ENCODE data around the gene TRIM67.
"Not testable (repeated sequence)": the region's sequence is repeated elsewhere in the genome, so short reads cannot be mapped to it uniquely, and the experiment has no call there.

Gene TRIM67

GRCh38 chr1:231151811-231152210 is 10.0 kb upstream of the TRIM67 start:
- no peaks in the 10 kb centered on the region for H3K4me1 ChIP-seq (ENCODE audit: control insufficient read depth in 1 of 2, insufficient read depth in 1 of 2, low read depth in 1 of 2, low read length in 1 of 2)
- H3K9me3 ChIP-seq = no peaks in the 10 kb centered on the region
- no peak for TF ChIP-seq CTCF (IDR thresholded peaks at IDR 0.05)
- no peak overlapping the region for H3K27ac ChIP-seq
- H3K27me3 ChIP-seq = peaks cover 88% of the 10 kb centered on the region
- no peak overlapping the region for H3K4me3 ChIP-seq (ENCODE audit: low read depth in 1 of 2, low read length in 1 of 2)
- H3K36me3 ChIP-seq = no peaks in the 10 kb centered on the region

- Histone ChIP-seq H3K4me3 (ENCODE audit: low read depth in 1 of 2, low read length in 1 of 2) (no peak overlapping the region), H3K9me3 (no peaks in the 10 kb centered on the region), H3K27me3 (peaks cover 89% of the 10 kb centered on the region), H3K27ac (no peak overlapping the region), H3K4me1 (ENCODE audit: control insufficient read depth in 1 of 2, insufficient read depth in 1 of 2, low read depth in 1 of 2, low read length in 1 of 2) (no peaks in the 10 kb centered on the region), H3K36me3 (no peaks in the 10 kb centered on the region)
- no peak for TF ChIP-seq CTCF (IDR thresholded peaks at IDR 0.05)
Observed at GRCh38 chr1:231153726-231154125, 8.1 kb upstream of the TRIM67 start.

GRCh38 chr1:231155808-231156207 is 6.0 kb upstream of the TRIM67 start:
- peaks cover 91% of the 10 kb centered on the region for H3K27me3 ChIP-seq
- H3K4me1 ChIP-seq (ENCODE audit: control insufficient read depth in 1 of 2, insufficient read depth in 1 of 2, low read depth in 1 of 2, low read length in 1 of 2) = no peaks in the 10 kb centered on the region
- H3K9me3 ChIP-seq = no peaks in the 10 kb centered on the region
- TF ChIP-seq CTCF (IDR thresholded peaks at IDR 0.05) = no peak
- H3K4me3 ChIP-seq (ENCODE audit: low read depth in 1 of 2, low read length in 1 of 2) = no peak overlapping the region
- no peaks in the 10 kb centered on the region for H3K36me3 ChIP-seq
- no peak overlapping the region for H3K27ac ChIP-seq

- peaks cover 100% of the 10 kb centered on the region for H3K27me3 ChIP-seq
- no peaks in the 10 kb centered on the region for H3K4me1 ChIP-seq (ENCODE audit: control insufficient read depth in 1 of 2, insufficient read depth in 1 of 2, low read depth in 1 of 2, low read length in 1 of 2)
- no peaks in the 10 kb centered on the region for H3K9me3 ChIP-seq
- H3K4me3 ChIP-seq (ENCODE audit: low read depth in 1 of 2, low read length in 1 of 2) = no peak overlapping the region
- no peak for TF ChIP-seq CTCF (IDR thresholded peaks at IDR 0.05)
- no peak overlapping the region for H3K27ac ChIP-seq
- no peaks in the 10 kb centered on the region for H3K36me3 ChIP-seq
Observed at GRCh38 chr1:231157311-231157710, 4.5 kb upstream of the TRIM67 start.

- H3K9me3 ChIP-seq; H3K4me1 ChIP-seq (ENCODE audit: control insufficient read depth in 1 of 2, insufficient read depth in 1 of 2, low read depth in 1 of 2, low read length in 1 of 2); H3K27ac ChIP-seq; H3K36me3 ChIP-seq; H3K4me3 ChIP-seq (ENCODE audit: low read depth in 1 of 2, low read length in 1 of 2): not testable (repeated sequence)
- H3K27me3 ChIP-seq = peaks cover 100% of the 10 kb centered on the region
Observed at GRCh38 chr1:231158141-231158540, 3.7 kb upstream of the TRIM67 start.

GRCh38 chr1:231159202-231159962 is 2.5 kb upstream of the TRIM67 start:
- no peak for TF ChIP-seq CTCF (IDR thresholded peaks at IDR 0.05)
- H3K27me3 ChIP-seq = peaks cover 100% of the 10 kb centered on the region
- H3K27ac ChIP-seq = no peak overlapping the region
- no peaks in the 10 kb centered on the region for H3K36me3 ChIP-seq
- H3K4me1 ChIP-seq (ENCODE audit: control insufficient read depth in 1 of 2, insufficient read depth in 1 of 2, low read depth in 1 of 2, low read length in 1 of 2) = peaks cover 0 to 3% of the 10 kb centered on the region in 2 experiments
- H3K4me3 ChIP-seq (ENCODE audit: low read depth in 1 of 2, low read length in 1 of 2) = no peak overlapping the region
- no peaks in the 10 kb centered on the region for H3K9me3 ChIP-seq

Data from neutrophil (primary cell).